HepG2 (cell line): ENCODE results near the gene BFSP1. TPM values are rescaled to one million over a fixed set of nuclear protein-coding genes. Genes with fewer than 3 reads are reported as not detected.

Source experiments
- DZIP1 ChIP-seq: sonication (generic); formaldehyde crosslinking; IDR thresholded peaks from 2 replicates; pipeline ENCODE4 v1.5.0; 2020; ENCODE audit warnings: mild to moderate bottlenecking, missing genetic modification reagents
- ELF3 ChIP-seq: IDR thresholded peaks from 2 replicates; pipeline ENCODE4 v1.6.1; 2016; ENCODE audit warnings: missing genetic modification reagents, missing compliant biosample characterization
- FOXA3 ChIP-seq: IDR thresholded peaks from 2 replicates; pipeline ENCODE4 v1.6.1; 2016; ENCODE audit warnings: missing genetic modification reagents, missing compliant biosample characterization
- HMG20A ChIP-seq: IDR thresholded peaks from 2 replicates; pipeline ENCODE4 v1.6.1; 2016; ENCODE audit warnings: borderline replicate concordance
- HNF1B ChIP-seq: sonication (generic); formaldehyde crosslinking; IDR thresholded peaks from 2 replicates; pipeline ENCODE4 v1.5.1; 2020; ENCODE audit warnings: mild to moderate bottlenecking, moderate library complexity, missing genetic modification reagents
- KLF13 ChIP-seq: sonication (generic); formaldehyde crosslinking; IDR thresholded peaks from 2 replicates; pipeline ENCODE4 v1.4.0; 2020; ENCODE audit warnings: mild to moderate bottlenecking, missing genetic modification reagents
- KLF9 ChIP-seq: IDR thresholded peaks from 2 replicates; pipeline ENCODE4 v1.6.1; 2016; ENCODE audit warnings: low read depth
- MYC ChIP-seq: sonication (generic); formaldehyde crosslinking; IDR thresholded peaks from 2 replicates; pipeline ENCODE4 v1.9.0; 2021; ENCODE audit warnings: missing genetic modification reagents, borderline replicate concordance
- PHF20 ChIP-seq: sonication (generic); formaldehyde crosslinking; IDR thresholded peaks from 2 replicates; pipeline ENCODE4 v1.5.0; 2020; ENCODE audit warnings: mild to moderate bottlenecking, missing genetic modification reagents
- SP1 ChIP-seq, 2 experiments: fragments of 450-650 bp in 1 of 2; sonication (generic) in 1 of 2; formaldehyde crosslinking in 1 of 2; IDR thresholded peaks; 2 replicates each; pipeline versions ENCODE4 v1.4.0 to v1.6.1; 2016 to 2020; ENCODE audit warnings: missing genetic modification reagents in 1 of 2
- TCF7 ChIP-seq: sonication (generic); IDR thresholded peaks from 2 replicates; pipeline ENCODE4 v1.6.1; 2016; ENCODE audit warnings: antibody characterized with exemption, low read depth
- TSC22D2 ChIP-seq: sonication (generic); formaldehyde crosslinking; IDR thresholded peaks from 2 replicates; pipeline ENCODE4 v1.5.1; 2020; ENCODE audit warnings: missing genetic modification reagents, mild to moderate bottlenecking, borderline replicate concordance
- YEATS4 ChIP-seq: sonication (generic); formaldehyde crosslinking; IDR thresholded peaks from 2 replicates; pipeline ENCODE4 v1.4.0; 2020; ENCODE audit warnings: missing genetic modification reagents, borderline replicate concordance
- ZBTB10 ChIP-seq: sonication (generic); formaldehyde crosslinking; IDR thresholded peaks from 2 replicates; pipeline ENCODE4 v1.4.0; 2020; ENCODE audit warnings: missing genetic modification reagents, borderline replicate concordance
- ZMYM4 ChIP-seq: sonication (generic); formaldehyde crosslinking; IDR thresholded peaks from 2 replicates; pipeline ENCODE4 v1.8.1; 2023; ENCODE audit warnings: mild to moderate bottlenecking, missing genetic modification reagents
- ZNF205 ChIP-seq: IDR thresholded peaks from 2 replicates; pipeline ENCODE4 v1.6.1; 2018; ENCODE audit warnings: missing biosample characterization, missing genetic modification reagents
- ZNF546 ChIP-seq: sonication (generic); formaldehyde crosslinking; conservative IDR thresholded peaks from 2 replicates; pipeline ENCODE4 v1.8.1; 2023; ENCODE audit warnings: mild to moderate bottlenecking, missing genetic modification reagents
- ZNF704 ChIP-seq: sonication (generic); formaldehyde crosslinking; IDR thresholded peaks from 2 replicates; pipeline ENCODE4 v1.8.1; 2023; ENCODE audit warnings: mild to moderate bottlenecking, inconsistent platforms, moderate library complexity, missing genetic modification reagents, borderline replicate concordance
- ZNF792 ChIP-seq: IDR thresholded peaks from 2 replicates; pipeline ENCODE4 v1.6.1; 2016
- polyA plus RNA-seq, 8 experiments: library from polyadenylated mRNA; depleted of rRNA in 3 of 8; stranded (reverse) in 7 of 8; unstranded in 1 of 8; fragments of >200 nt; fragmentation: Illumina TruSeq in 4 of 8; extraction: Trizol in 4 of 8; gene quantifications; 2 replicates each; pipeline versions ENCODE4 v1.2.1 to v1.2.3, GENCODE V29; 2011 to 2016; ENCODE audit warnings: low read depth in 4 of 8, missing spikeins in 1 of 8, mixed read lengths in 1 of 8; ENCODE audit not compliant: insufficient read depth in 1 of 8
- total RNA-seq, 5 experiments: library from RNA; depleted of rRNA; stranded (reverse); fragments of >200 nt; fragmentation: Illumina TruSeq; extraction: Trizol; gene quantifications; 2 replicates each; pipeline ENCODE4 v1.2.3, GENCODE V29; 2016; ENCODE audit warnings: low read depth in 1 of 5

BFSP1 gene
- total and polyA plus RNA-seq, 2 of the 13 experiments (the other 11 are each of a cell fraction or from before 2014, with no cell fraction given): 0.22 to 0.26 TPM

- TF ChIP-seq YEATS4 (peak; percentile 72), SP1 (IDR thresholded peaks at IDR 0.05) (no peak), SP1 (CRISPR knock-in tag; IDR thresholded peaks at IDR 0.05) (peak; percentile 14; the same call in 1 of the 2 replicates), ZNF704 (peak; percentile 74; the same call in 1 of the 2 replicates), DZIP1 (no peak), KLF9 (peak; percentile 64; the same call in 1 of the 2 replicates), TSC22D2 (CRISPR knock-in tag) (0 out of 2 replicates have a peak, but pooled peaks have one; percentile 29), PHF20 (CRISPR knock-in tag) (no peak), HNF1B (peak; percentile 33; the same call in 1 of the 2 replicates), HMG20A (CRISPR knock-in tag) (peak; percentile 44; the same call in 1 of the 2 replicates), FOXA3 (CRISPR knock-in tag) (0 out of 2 replicates have a peak, but pooled peaks have one; percentile 45), ZNF205 (CRISPR knock-in tag) (peak; percentile 37; the same call in 1 of the 2 replicates), MYC (0 out of 2 replicates have a peak, but pooled peaks have one; percentile 28), KLF13 (CRISPR knock-in tag) (peak; percentile 43; the same call in 1 of the 2 replicates), ZMYM4 (CRISPR knock-in tag) (peak; percentile 20; the same call in 1 of the 2 replicates), ZBTB10 (0 out of 2 replicates have a peak, but pooled peaks have one; percentile 17), ZNF546 (CRISPR knock-in tag) (no peak; the same call in 1 of the 2 replicates), ELF3 (peak; percentile 78), TCF7 (0 out of 2 replicates have a peak, but pooled peaks have one; percentile 6), ZNF792 (CRISPR knock-in tag) (peak; percentile 85; the same call in 1 of the 2 replicates)
Measured at GRCh38 chr20:17568972-17569521, 37.9 kb upstream of the BFSP1 start (continued).
